HepG2 (cell line): ENCODE results near the gene TTC24. TPM values are rescaled to one million over a fixed set of nuclear protein-coding genes. Genes with fewer than 3 reads are reported as not detected.

Experiments used
- ARHGAP35 ChIP-seq: sonication (generic); formaldehyde crosslinking; IDR thresholded peaks from 2 replicates; pipeline ENCODE4 v1.9.0; 2022; ENCODE audit warnings: mild to moderate bottlenecking, inconsistent platforms, moderate library complexity, missing genetic modification reagents, borderline replicate concordance
- BORCS8-MEF2B ChIP-seq: sonication (generic); formaldehyde crosslinking; IDR thresholded peaks from 2 replicates; pipeline ENCODE4 v1.8.0; 2022; ENCODE audit warnings: mild to moderate bottlenecking, missing genetic modification reagents
- BRD4 ChIP-seq: sonication (generic); formaldehyde crosslinking; IDR thresholded peaks from 2 replicates; pipeline ENCODE4 v1.4.0; 2020; ENCODE audit warnings: missing genetic modification reagents
- CEBPB ChIP-seq: IDR thresholded peaks from 2 replicates; pipeline ENCODE4 v1.6.1; 2011; ENCODE audit warnings: low read depth, low read length, improper control_type of control experiment, borderline replicate concordance
- CENPT ChIP-seq: sonication (generic); formaldehyde crosslinking; IDR thresholded peaks from 2 replicates; pipeline ENCODE4 v1.8.0; 2022; ENCODE audit warnings: low read depth, mild to moderate bottlenecking, moderate library complexity, missing genetic modification reagents
- DR1 ChIP-seq: sonication (generic); formaldehyde crosslinking; IDR thresholded peaks from 2 replicates; pipeline ENCODE4 v1.8.0; 2021; ENCODE audit warnings: mild to moderate bottlenecking, missing genetic modification reagents, inconsistent platforms
- GLMP ChIP-seq: sonication (generic); formaldehyde crosslinking; IDR thresholded peaks from 2 replicates; pipeline ENCODE4 v1.9.0; 2021; ENCODE audit warnings: missing genetic modification reagents, mild to moderate bottlenecking, borderline replicate concordance
- HNRNPH1 ChIP-seq: fragments of 200-400 bp; formaldehyde crosslinking; optimal IDR thresholded peaks from 2 replicates; pipeline ENCODE3; 2017; ENCODE audit warnings: mild to moderate bottlenecking, low read depth, low read length
- KAT7 ChIP-seq: IDR thresholded peaks from 2 replicates; pipeline ENCODE4 v1.6.1; 2018; ENCODE audit warnings: borderline replicate concordance, missing compliant biosample characterization
- KMT2A ChIP-seq: sonication (generic); formaldehyde crosslinking; IDR thresholded peaks from 2 replicates; pipeline ENCODE4 v1.4.0; 2020; ENCODE audit warnings: missing genetic modification reagents
- MED8 ChIP-seq: sonication (generic); formaldehyde crosslinking; IDR thresholded peaks from 2 replicates; pipeline ENCODE4 v1.8.1; 2023; ENCODE audit warnings: mild to moderate bottlenecking, missing genetic modification reagents; ENCODE audit not compliant: insufficient replicate concordance
- RORA ChIP-seq: sonication (generic); formaldehyde crosslinking; IDR thresholded peaks from 2 replicates; pipeline ENCODE4 v1.5.0; 2020; ENCODE audit warnings: mild to moderate bottlenecking, missing genetic modification reagents, moderate library complexity
- RXRA ChIP-seq: sonication (generic); formaldehyde crosslinking; IDR thresholded peaks from 2 replicates; pipeline ENCODE4 v1.5.1; 2020; ENCODE audit warnings: missing genetic modification reagents
- SALL1 ChIP-seq: sonication (generic); formaldehyde crosslinking; IDR thresholded peaks from 2 replicates; pipeline ENCODE4 v1.8.0; 2022; ENCODE audit warnings: mild to moderate bottlenecking, missing genetic modification reagents
- SP4 ChIP-seq: sonication (generic); formaldehyde crosslinking; IDR thresholded peaks from 2 replicates; pipeline ENCODE4 v1.8.1; 2023; ENCODE audit warnings: mild to moderate bottlenecking, missing genetic modification reagents
- TARDBP ChIP-seq: sonication (generic); formaldehyde crosslinking; IDR thresholded peaks from 2 replicates; pipeline ENCODE4 v1.8.0; 2022; ENCODE audit warnings: mild to moderate bottlenecking, missing genetic modification reagents
- TBL1XR1 ChIP-seq: fragments of 150-350 bp; IDR thresholded peaks from 2 replicates; pipeline ENCODE4 v1.6.1; 2014; ENCODE audit warnings: borderline replicate concordance, low read length; ENCODE audit not compliant: partially characterized antibody
- TMF1 ChIP-seq: sonication (generic); formaldehyde crosslinking; IDR thresholded peaks from 2 replicates; pipeline ENCODE4 v1.8.1; 2022; ENCODE audit warnings: low read depth, missing genetic modification reagents
- ZNF232 ChIP-seq: sonication (generic); formaldehyde crosslinking; IDR thresholded peaks from 2 replicates; pipeline ENCODE4 v1.4.0; 2020; ENCODE audit warnings: missing genetic modification reagents, borderline replicate concordance
- ZNF446 ChIP-seq: sonication (generic); formaldehyde crosslinking; IDR thresholded peaks from 2 replicates; pipeline ENCODE4 v1.5.0; 2020; ENCODE audit warnings: mild to moderate bottlenecking, missing genetic modification reagents
- ZNF562 ChIP-seq: sonication (generic); formaldehyde crosslinking; IDR thresholded peaks from 2 replicates; pipeline ENCODE4 v1.8.0; 2022; ENCODE audit warnings: missing genetic modification reagents, borderline replicate concordance
- ZNF713 ChIP-seq: sonication (generic); formaldehyde crosslinking; IDR thresholded peaks from 2 replicates; pipeline ENCODE4 v1.4.0; 2020; ENCODE audit warnings: mild to moderate bottlenecking, missing genetic modification reagents
- ZNF879 ChIP-seq: sonication (generic); formaldehyde crosslinking; IDR thresholded peaks from 2 replicates; pipeline ENCODE4 v1.8.1; 2023; ENCODE audit warnings: missing genetic modification reagents
- polyA plus RNA-seq, 8 experiments: library from polyadenylated mRNA; depleted of rRNA in 3 of 8; stranded (reverse) in 7 of 8; unstranded in 1 of 8; fragments of >200 nt; fragmentation: Illumina TruSeq in 4 of 8; extraction: Trizol in 4 of 8; gene quantifications; 2 replicates each; pipeline versions ENCODE4 v1.2.1 to v1.2.3, GENCODE V29; 2011 to 2016; ENCODE audit warnings: low read depth in 4 of 8, missing spikeins in 1 of 8, mixed read lengths in 1 of 8; ENCODE audit not compliant: insufficient read depth in 1 of 8
- total RNA-seq, 5 experiments: library from RNA; depleted of rRNA; stranded (reverse); fragments of >200 nt; fragmentation: Illumina TruSeq; extraction: Trizol; gene quantifications; 2 replicates each; pipeline ENCODE4 v1.2.3, GENCODE V29; 2016; ENCODE audit warnings: low read depth in 1 of 5
- TF ChIP-seq, protein P1 (sequence below): sonication (generic); formaldehyde crosslinking; IDR thresholded peaks from 2 replicates; pipeline ENCODE4 v1.4.0; 2020; ENCODE audit warnings: missing genetic modification reagents
- TF ChIP-seq, protein P2 (sequence below): sonication (generic); formaldehyde crosslinking; conservative IDR thresholded peaks from 2 replicates; pipeline ENCODE4 v1.8.1; 2023; ENCODE audit warnings: missing genetic modification reagents
- TF ChIP-seq, protein P3 (sequence below): conservative IDR thresholded peaks from 2 replicates; pipeline ENCODE4 v1.6.1; 2018; ENCODE audit warnings: missing genetic modification reagents

Gene TTC24
- total and polyA plus RNA-seq, 2 of the 13 experiments (the other 11 are each of a cell fraction or from before 2014, with no cell fraction given): 0.13 to 0.18 TPM

GRCh38 chr1:156571919-156572662, 7.4 kb upstream of the TTC24 start, which contains the start of gene IQGAP3 (continued):
- TF ChIP-seq, protein P1, sequence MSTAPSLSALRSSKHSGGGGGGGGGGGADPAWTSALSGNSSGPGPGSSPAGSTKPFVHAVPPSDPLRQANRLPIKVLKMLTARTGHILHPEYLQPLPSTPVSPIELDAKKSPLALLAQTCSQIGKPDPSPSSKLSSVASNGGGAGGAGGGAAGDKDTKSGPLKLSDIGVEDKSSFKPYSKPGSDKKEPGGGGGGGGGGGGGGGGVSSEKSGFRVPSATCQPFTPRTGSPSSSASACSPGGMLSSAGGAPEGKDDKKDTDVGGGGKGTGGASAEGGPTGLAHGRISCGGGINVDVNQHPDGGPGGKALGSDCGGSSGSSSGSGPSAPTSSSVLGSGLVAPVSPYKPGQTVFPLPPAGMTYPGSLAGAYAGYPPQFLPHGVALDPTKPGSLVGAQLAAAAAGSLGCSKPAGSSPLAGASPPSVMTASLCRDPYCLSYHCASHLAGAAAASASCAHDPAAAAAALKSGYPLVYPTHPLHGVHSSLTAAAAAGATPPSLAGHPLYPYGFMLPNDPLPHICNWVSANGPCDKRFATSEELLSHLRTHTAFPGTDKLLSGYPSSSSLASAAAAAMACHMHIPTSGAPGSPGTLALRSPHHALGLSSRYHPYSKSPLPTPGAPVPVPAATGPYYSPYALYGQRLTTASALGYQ (CRISPR knock-in tag): no peak
- TF ChIP-seq RXRA (CRISPR knock-in tag): no peak; the same call in 1 of the 2 replicates
- peak; percentile 35; the same call in 1 of the 2 replicates for TF ChIP-seq DR1 (CRISPR knock-in tag)
- TF ChIP-seq CENPT: 0 out of 2 replicates have a peak, but pooled peaks have one; percentile 78
- no peak for TF ChIP-seq CEBPB
- TF ChIP-seq BRD4: no peak
- no peak for TF ChIP-seq HNRNPH1
- TF ChIP-seq TARDBP (CRISPR knock-in tag): peak; percentile 56; the same call in 1 of the 2 replicates
- TF ChIP-seq GLMP (CRISPR knock-in tag): no peak
- peak; percentile 88; the same call in 1 of the 2 replicates for TF ChIP-seq BORCS8-MEF2B (CRISPR knock-in tag)
- TF ChIP-seq TBL1XR1: no peak
- TF ChIP-seq TMF1 (CRISPR knock-in tag): peak; percentile 70; the same call in 1 of the 2 replicates
- TF ChIP-seq RORA (CRISPR knock-in tag): no peak
- no peak for TF ChIP-seq ZNF713 (CRISPR knock-in tag)
- TF ChIP-seq SP4: peak; percentile 68
- TF ChIP-seq, protein P2, sequence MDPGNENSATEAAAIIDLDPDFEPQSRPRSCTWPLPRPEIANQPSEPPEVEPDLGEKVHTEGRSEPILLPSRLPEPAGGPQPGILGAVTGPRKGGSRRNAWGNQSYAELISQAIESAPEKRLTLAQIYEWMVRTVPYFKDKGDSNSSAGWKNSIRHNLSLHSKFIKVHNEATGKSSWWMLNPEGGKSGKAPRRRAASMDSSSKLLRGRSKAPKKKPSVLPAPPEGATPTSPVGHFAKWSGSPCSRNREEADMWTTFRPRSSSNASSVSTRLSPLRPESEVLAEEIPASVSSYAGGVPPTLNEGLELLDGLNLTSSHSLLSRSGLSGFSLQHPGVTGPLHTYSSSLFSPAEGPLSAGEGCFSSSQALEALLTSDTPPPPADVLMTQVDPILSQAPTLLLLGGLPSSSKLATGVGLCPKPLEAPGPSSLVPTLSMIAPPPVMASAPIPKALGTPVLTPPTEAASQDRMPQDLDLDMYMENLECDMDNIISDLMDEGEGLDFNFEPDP (CRISPR knock-in tag): no peak
- TF ChIP-seq KAT7 (CRISPR knock-in tag): no peak
- TF ChIP-seq ZNF562: no peak
- TF ChIP-seq ZNF879 (CRISPR knock-in tag): no peak
- no peak for TF ChIP-seq ZNF232
- no peak; the same call in 1 of the 2 replicates for TF ChIP-seq ZNF446 (CRISPR knock-in tag)
- TF ChIP-seq, protein P3, sequence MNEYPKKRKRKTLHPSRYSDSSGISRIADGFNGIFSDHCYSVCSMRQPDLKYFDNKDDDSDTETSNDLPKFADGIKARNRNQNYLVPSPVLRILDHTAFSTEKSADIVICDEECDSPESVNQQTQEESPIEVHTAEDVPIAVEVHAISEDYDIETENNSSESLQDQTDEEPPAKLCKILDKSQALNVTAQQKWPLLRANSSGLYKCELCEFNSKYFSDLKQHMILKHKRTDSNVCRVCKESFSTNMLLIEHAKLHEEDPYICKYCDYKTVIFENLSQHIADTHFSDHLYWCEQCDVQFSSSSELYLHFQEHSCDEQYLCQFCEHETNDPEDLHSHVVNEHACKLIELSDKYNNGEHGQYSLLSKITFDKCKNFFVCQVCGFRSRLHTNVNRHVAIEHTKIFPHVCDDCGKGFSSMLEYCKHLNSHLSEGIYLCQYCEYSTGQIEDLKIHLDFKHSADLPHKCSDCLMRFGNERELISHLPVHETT (CRISPR knock-in tag): no peak
- TF ChIP-seq ARHGAP35 (CRISPR knock-in tag): no peak
- peak; percentile 68; the same call in 1 of the 2 replicates for TF ChIP-seq KMT2A (CRISPR knock-in tag)
- TF ChIP-seq MED8 (CRISPR knock-in tag): no peak
- TF ChIP-seq SALL1 (CRISPR knock-in tag): peak; percentile 70
